Measurements from ENCODE around the gene CD247.

The CD247 gene

GRCh38 chr1:167511374-167511986, 6.8 kb downstream of the CD247 start:
- no peak for DNase-seq

DNA sequence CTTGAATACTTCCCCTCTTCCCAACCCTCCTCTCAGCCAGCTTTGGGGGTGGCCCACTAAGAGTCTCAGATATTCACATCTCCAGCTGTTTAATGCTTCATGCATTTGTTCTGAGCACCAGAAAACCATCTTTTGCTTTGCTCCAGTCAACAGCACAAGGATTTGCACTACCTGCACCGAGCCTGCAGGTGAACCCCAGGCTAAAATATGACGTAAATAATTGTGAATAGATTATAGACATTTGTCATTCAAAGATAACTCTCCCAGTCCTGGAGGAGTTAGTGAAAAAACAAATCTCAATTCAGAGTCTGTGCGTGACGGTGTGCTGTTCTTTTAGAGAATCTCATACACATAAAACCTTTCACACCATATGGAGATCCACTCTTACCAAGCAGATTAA, 7.4 kb downstream of the CD247 start:
- DNase-seq, result no peak

DNA sequence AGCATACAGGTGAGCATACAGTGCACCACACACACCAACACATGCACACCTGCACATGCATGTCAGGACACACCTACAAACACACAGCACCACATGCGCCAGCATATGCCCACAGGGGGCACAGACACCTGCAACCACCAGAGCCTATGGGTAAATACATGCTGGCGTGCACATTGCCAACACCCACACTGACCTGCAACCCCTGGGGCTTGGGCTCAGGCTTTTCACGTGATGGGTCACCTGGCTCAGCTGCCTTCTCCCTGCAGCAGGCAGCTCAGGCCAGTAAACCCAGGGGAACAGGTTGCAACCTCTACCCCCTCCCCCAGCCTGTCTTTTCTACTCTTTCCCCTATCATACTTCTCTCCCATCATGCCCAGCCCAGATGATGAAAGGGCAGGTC, 8.1 kb downstream of the CD247 start:
- DNase-seq, result no peak

DNA sequence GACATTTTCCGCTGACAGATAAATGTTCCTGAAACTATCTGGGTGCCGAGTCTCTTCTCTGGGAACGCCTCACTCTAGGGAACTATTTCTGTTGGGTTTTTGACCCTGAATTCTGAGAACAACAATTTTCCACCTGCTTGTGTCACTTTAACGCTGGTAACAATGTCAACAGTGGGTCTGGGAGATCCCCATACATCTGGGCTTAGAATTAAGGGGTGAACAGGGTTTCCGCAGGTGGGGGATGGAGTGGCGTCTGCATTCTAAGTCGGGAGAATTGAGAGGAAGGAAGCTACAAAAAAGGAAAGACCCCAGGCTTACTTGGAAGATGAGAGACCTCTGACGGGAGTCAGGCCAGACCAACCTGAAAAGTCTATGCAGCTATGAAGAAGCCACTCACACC, 8.7 kb downstream of the CD247 start:
- no peak for DNase-seq

DNA sequence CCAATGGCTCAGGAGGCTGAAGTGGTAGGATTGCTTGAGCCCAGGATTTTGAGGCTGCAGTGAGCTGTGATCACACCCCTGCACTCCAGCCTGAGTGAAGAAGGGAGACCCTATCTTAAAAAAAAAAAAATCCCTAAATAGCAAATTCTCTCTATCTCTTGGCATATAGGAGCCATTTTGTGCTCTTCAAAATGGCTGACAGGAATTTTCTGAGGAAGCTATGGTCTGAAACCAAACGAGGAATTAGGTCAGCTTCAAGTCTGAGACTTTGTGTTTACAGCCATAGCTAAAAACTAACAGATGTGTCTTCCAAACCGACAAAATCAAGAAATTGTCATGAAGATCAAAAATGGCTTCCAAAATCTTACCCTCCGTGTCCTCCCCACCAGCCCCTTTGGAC, 10.6 kb downstream of the CD247 start:
- no peak for DNase-seq

GRCh38 chr1:167504467-167504827, 13.9 kb downstream of the CD247 start:
- no peak for DNase-seq

- no peak for DNase-seq
These were observed 14.5 kb downstream of the CD247 start for GRCh38 chr1:167503626-167504466.

- DNase-seq, result no peak
These were observed 15.4 kb downstream of the CD247 start for GRCh38 chr1:167502719-167503462.

- no peak for DNase-seq
These were observed 16.2 kb downstream of the CD247 start for GRCh38 chr1:167502192-167502551.

- DNase-seq, result peak; percentile 81
These were observed 16.7 kb downstream of the CD247 start for GRCh38 chr1:167501515-167502191.

DNA sequence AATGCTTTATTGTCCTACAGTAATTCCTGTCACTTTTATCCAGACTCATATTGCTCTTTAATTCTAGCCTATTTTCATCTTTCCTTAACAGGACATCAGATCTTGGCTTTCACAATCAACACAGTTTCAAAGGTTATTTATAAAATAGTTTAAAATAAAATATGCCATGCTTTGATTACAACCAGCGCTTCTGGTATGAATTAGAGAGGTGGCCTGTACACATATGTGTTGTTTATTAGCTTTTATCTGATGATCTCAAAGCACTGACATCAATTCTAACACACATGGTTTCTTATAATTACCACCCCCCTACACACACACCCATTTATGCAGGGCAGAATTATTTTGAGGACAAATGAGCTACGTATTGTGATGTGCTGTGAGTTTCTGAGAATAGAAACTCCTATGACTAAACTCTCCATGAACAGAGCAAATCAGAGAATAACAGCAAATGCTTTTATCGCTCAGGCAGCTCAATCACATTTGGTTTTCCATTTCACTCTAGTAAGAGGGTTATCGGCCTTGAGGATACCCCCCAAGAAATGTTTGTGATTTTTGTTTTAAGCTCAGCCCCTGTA, 18.0 kb downstream of the CD247 start:
- no peak for DNase-seq

- DNase-seq, result peak; percentile 55
These were observed 18.6 kb downstream of the CD247 start for GRCh38 chr1:167499664-167500101.

DNA sequence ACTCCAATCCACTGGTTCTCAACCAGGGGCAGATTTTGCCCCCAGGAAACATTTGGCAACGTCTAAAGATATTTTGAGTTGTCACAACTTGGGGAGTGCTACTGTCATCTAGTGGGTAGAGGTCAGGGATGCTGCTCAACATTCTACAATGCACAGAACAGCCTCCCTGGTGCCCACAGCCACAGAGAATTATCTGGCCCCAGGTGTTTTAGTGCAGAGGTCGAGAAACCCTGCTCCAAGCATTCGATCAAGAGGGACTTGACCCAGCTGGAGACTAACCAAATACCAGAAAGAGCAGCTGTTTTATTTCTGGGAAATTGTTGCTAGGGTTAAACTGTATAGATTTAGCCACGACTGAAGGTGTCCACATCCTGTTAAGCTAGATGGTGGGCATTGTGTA, 19.2 kb downstream of the CD247 start:
- no peak for DNase-seq

DNA sequence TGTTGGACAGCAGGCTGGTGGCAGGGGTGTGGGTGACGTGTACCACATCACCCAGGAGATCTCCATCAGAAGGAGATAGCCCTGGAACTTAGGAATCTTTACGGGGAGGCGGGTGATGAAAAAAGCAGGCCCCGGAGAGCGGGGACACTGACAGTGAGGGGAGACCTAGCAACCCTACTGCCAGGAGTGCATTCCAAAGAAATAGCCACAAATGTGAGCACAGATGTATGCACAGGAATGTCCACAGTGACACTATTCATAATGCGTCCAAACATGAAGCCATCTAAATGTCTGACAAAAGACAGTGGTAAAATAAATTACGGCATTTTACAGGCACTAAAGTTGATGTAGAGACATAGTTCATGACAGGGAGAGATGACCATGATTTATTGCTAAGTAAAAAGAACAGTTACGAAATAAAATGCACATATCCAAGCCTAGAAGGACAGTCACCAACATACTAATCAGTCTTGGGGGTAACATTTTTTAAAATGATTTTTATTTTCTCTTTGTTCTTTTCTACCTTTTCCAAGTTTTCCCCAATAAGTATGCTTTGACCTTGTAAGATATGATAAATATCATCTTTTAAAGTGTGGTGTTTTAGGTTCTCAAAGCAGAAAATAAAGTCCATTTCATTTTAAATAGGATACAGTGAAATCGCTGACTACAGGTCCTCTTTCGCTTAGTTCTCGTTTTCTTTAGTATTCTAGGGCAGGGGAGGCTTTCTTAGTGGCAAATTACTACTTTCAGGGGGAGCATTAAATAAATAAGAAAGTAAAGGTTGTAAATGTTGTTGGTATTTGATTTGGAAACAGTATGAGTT, 21.3 kb downstream of the CD247 start:
- DNase-seq, result no peak

GRCh38 chr1:167493372-167493771, 25.0 kb downstream of the CD247 start:
- no peak for DNase-seq

DNA sequence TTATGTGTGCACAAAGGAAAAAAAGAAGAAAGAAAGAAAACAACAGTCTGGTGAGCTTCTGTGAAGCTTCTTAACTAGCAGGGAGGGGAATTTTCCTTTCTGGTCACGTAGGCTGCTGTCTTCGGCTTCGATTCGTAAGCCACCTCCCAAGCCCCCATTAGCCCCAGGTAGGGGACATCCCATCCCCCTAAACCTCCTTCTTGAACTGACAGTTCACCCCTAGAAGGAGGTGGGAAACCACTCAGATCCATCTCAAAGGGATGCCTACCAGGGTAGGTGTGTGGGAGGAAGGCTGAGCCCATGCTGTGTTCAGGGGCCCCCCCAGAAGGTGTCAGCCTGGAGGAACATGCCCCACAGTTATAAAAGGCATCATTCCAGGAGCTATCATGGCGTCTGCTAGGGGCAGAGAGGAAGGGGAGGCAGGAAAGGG, 25.8 kb downstream of the CD247 start:
- DNase-seq, result peak; percentile 69

GRCh38 chr1:167491586-167492461, 26.5 kb downstream of the CD247 start:
- DNase-seq, result peak; percentile 66

DNA sequence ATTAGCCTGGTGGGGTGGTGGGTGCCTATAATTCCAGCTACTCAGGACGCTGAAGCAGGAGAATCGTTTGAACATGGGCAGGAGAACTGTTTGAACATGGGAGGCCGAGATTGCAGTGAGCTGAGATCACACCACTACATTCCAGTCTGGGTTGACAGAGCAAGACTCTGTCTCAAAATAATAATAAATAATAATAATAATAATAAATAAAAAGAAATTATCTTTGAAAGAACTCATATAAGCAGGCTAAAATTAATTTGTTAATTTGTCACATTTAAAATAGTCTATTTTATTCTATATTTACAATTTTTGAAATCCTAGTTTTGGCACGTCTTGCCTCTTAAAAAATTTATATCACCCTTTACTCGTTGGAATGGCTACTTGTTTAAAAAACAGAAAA, 27.6 kb downstream of the CD247 start:
- no peak for DNase-seq

GRCh38 chr1:167489571-167490340, 28.6 kb downstream of the CD247 start:
- DNase-seq, result peak; percentile 68

GRCh38 chr1:167488786-167489185, 29.5 kb downstream of the CD247 start:
- DNase-seq, result no peak
